ENCODE measurements around the gene LDLRAD4.
"Not testable (repeated sequence)": the region's sequence is repeated elsewhere in the genome, so short reads cannot be mapped to it uniquely, and the experiment has no call there.

Gene LDLRAD4

GRCh38 chr18:13328213-13328612 lies 109.7 kb downstream of the LDLRAD4 start:
- no peak for DNase-seq (ENCODE audit: low read depth in 1 of 2, low spot score in 1 of 2)

- no peak for DNase-seq (ENCODE audit: low read depth in 1 of 2, low spot score in 1 of 2)
Observed at GRCh38 chr18:13330996-13331395, 112.4 kb downstream of the LDLRAD4 start.

- no peak for DNase-seq (ENCODE audit: low read depth in 1 of 2, low spot score in 1 of 2)
Observed at GRCh38 chr18:13331846-13332245, 113.3 kb downstream of the LDLRAD4 start.

- DNase-seq (ENCODE audit: low read depth in 1 of 2, low spot score in 1 of 2): no peak
Observed at GRCh38 chr18:13332874-13333273, 114.3 kb downstream of the LDLRAD4 start.

GRCh38 chr18:13335903-13336302 lies 117.3 kb downstream of the LDLRAD4 start:
- no peak for DNase-seq (ENCODE audit: low read depth in 1 of 2, low spot score in 1 of 2)

- no peak for DNase-seq (ENCODE audit: low read depth in 1 of 2, low spot score in 1 of 2)
Observed at GRCh38 chr18:13336841-13337240, 118.3 kb downstream of the LDLRAD4 start.

- no peak for DNase-seq (ENCODE audit: low read depth in 1 of 2, low spot score in 1 of 2)
Observed at GRCh38 chr18:13337369-13337768, 118.8 kb downstream of the LDLRAD4 start.

GRCh38 chr18:13338318-13338717 lies 119.8 kb downstream of the LDLRAD4 start:
- DNase-seq (ENCODE audit: low read depth in 1 of 2, low spot score in 1 of 2): no peak

GRCh38 chr18:13339653-13340052 lies 121.1 kb downstream of the LDLRAD4 start:
- no peak for DNase-seq (ENCODE audit: low read depth in 1 of 2, low spot score in 1 of 2)

GRCh38 chr18:13346449-13346848 lies 127.9 kb downstream of the LDLRAD4 start:
- not testable (repeated sequence) for DNase-seq (ENCODE audit: low read depth in 1 of 2, low spot score in 1 of 2)

- DNase-seq (ENCODE audit: low read depth in 1 of 2, low spot score in 1 of 2): no peak
Observed at GRCh38 chr18:13353084-13353823, 134.7 kb downstream of the LDLRAD4 start.

- no peak for DNase-seq (ENCODE audit: low read depth in 1 of 2, low spot score in 1 of 2)
Observed at GRCh38 chr18:13354402-13354801, 135.8 kb downstream of the LDLRAD4 start.

GRCh38 chr18:13356032-13356431 lies 137.5 kb downstream of the LDLRAD4 start:
- no peak for DNase-seq (ENCODE audit: low read depth in 1 of 2, low spot score in 1 of 2)

- no peak for DNase-seq (ENCODE audit: low read depth in 1 of 2, low spot score in 1 of 2)
Observed at GRCh38 chr18:13357289-13357688, 138.7 kb downstream of the LDLRAD4 start.

- DNase-seq (ENCODE audit: low read depth in 1 of 2, low spot score in 1 of 2): no peak
Observed at GRCh38 chr18:13359210-13359609, 140.7 kb downstream of the LDLRAD4 start.

GRCh38 chr18:13361431-13361830 lies 142.9 kb downstream of the LDLRAD4 start:
- DNase-seq (ENCODE audit: low read depth in 1 of 2, low spot score in 1 of 2): no peak

- DNase-seq (ENCODE audit: low read depth in 1 of 2, low spot score in 1 of 2): no peak
Observed at GRCh38 chr18:13362051-13362450, 143.5 kb downstream of the LDLRAD4 start.

- DNase-seq (ENCODE audit: low read depth in 1 of 2, low spot score in 1 of 2): no peak
Observed at GRCh38 chr18:13362607-13363006, 144.0 kb downstream of the LDLRAD4 start.

GRCh38 chr18:13363359-13363758 lies 144.8 kb downstream of the LDLRAD4 start:
- no peak for DNase-seq (ENCODE audit: low read depth in 1 of 2, low spot score in 1 of 2)

- DNase-seq (ENCODE audit: low read depth in 1 of 2, low spot score in 1 of 2): no peak
Observed at GRCh38 chr18:13364721-13365205, 146.2 kb downstream of the LDLRAD4 start.

- DNase-seq (ENCODE audit: low read depth in 1 of 2, low spot score in 1 of 2): no peak
Observed at GRCh38 chr18:13366131-13366530, 147.6 kb downstream of the LDLRAD4 start.

- no peak for DNase-seq (ENCODE audit: low read depth in 1 of 2, low spot score in 1 of 2)
Observed at GRCh38 chr18:13366541-13366940, 148.0 kb downstream of the LDLRAD4 start.
